Stimulated activated CD8-positive, alpha-beta memory T cell treated with anti-CD3 and anti-CD28 coated beads, Interleukin-2, amount 100 ng/mL, for 1 hour (primary cell): Measurements from ENCODE around the gene ANO3.

ENCODE experiments used
- DNase-seq, 2 donors: peaks; one replicate each; pipeline ENCODE4 v3.0.0-alpha.2; 2020; ENCODE audit warnings: low read depth in 2 of 2

ANO3 gene

DNA sequence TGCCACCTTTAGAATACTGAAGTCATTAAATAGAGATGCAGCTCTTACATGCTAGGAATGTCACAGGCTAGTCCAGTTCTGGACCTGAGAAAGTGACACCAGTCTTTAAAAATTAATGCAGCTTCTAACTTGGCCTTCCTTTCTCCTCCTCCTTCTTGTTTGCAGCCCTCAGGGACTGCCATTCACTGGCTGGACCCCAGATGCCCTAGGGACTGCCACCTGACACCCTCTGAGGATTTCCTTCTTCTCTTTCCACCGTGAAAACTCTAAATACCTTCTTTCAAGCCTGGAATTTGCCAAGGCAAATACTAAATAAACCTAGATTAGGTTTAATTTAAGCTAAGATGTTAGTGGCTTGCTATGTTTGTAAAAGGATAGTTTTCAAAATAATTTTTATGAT is 161.7 kb downstream of the ANO3 start:
- no peak for DNase-seq

DNA sequence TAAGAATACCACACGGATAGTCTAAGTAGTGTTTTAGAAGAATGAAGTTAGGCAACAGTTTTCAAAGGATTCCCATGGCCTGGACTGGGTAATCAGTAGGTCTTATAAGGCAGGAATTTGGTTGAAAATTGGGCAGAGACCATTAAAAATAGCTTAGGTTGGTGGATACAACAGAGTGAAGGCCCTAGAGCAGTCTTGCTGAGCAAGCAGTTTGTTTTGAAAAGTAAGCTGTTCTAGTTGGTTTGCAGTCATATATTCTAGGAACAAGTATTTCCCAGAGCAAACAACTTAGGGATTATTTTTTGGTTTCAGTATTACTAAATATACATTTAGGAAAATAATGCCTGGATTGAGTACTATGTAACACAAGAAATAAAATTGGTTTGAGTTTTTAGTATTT is 175.3 kb downstream of the ANO3 start:
- no peak for DNase-seq

DNA sequence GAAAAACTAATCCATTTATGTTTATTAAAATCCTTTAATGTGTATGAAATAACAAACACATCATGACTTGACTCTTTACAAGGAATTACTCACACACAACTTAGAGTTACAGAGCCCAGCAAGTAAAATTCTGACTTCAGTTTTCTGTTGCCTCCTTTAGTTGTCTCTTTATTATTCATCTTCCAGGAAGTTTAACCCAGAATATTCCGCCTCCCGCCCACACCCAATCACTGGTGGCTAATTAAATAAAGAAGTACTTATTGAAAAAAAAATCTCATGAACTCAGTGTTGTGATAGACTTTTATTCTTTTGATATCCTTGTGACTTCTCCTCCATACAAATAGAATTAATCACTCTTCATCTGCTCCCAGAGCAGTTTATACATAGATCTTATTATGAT is 178.2 kb downstream of the ANO3 start:
- DNase-seq: no peak

DNA sequence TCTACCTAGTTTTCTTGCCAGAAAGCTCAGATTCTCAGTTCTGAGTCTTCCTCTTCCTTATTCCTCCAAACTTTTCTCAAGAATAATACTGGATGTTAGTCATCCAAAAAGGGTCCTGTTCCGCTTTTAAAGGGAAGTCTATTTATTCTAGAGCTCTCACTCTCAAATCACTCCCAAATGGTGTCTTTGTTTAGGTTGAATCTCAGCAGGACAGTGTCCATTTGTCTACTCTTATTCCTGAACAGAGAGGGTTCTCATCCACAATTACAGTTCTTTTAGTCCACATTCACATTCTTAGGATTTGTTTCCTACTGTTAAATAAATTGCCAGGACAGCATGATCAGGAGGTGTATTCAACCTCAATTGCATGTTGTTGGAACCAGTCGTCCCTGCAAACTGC is 178.8 kb downstream of the ANO3 start:
- no peak for DNase-seq

DNA sequence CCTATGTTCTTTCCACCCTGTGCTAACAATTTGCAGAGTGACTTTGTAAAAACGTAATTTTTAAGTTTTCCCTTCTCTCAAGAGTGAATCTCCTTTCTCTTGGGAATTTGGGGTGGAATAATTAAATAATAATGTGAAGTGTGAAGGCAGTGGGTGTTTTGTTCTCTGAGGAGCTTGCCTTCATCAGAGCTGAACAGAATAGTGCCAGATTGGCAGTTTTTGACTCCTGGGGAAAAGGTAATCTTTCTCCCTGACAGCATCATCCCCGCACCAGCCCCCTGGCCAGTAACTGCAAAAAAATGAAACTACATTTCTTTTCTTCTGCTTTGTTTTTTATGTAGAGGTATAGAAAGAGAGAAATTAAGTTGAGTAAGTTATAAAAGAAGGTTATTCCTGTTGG is 180.3 kb downstream of the ANO3 start:
- no peak for DNase-seq

DNA sequence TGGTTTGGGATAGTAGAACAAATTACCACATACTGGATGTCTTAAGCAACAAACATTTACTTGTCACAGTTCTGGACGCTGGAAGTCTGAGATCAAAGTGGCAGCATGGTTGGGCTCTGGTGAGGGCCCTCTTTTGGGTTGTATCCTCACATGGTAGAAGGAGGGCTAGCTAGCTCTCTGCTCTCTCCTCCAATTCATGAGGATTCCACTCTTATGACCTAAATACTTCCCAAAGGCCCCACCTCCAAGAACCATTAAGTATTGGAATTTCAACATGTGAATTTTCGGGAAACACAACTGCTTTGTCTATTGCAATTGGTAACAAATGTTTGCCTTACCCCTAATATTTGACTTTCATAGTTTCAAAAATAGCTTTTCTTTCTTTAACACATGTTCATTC is 187.5 kb downstream of the ANO3 start:
- no peak for DNase-seq

DNA sequence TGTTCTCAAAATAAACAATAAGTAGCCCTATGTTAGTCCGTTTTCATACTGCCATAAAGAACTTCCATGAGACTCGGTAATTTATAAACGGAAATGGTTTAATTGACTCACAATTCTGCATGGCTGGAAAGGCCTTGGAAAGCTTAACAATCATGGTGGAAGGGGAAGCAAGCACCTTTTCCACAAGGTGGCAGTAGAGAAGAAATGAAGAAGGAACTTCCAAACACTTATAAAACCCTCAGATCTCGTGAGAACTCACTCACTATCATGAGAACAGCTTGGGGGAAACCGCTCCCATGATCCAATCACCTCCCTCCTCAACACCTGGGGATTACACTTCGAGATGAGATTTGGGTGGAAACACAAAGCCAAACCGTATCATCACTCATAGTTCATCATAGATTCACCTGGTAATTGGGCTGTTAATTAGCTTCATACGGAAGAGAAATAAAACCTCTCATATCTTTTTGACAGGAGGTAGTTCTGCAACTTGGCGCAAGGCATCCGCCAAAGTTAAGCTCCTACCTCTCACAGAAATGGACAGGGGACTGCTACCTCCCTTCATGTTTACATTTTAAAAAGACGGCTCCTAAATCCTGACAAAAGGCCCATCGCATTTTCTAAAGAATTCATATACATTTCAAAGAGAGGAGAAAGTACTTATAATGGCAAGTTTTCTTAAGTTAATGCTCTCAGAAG is 191.1 kb downstream of the ANO3 start:
- DNase-seq: no peak

DNA sequence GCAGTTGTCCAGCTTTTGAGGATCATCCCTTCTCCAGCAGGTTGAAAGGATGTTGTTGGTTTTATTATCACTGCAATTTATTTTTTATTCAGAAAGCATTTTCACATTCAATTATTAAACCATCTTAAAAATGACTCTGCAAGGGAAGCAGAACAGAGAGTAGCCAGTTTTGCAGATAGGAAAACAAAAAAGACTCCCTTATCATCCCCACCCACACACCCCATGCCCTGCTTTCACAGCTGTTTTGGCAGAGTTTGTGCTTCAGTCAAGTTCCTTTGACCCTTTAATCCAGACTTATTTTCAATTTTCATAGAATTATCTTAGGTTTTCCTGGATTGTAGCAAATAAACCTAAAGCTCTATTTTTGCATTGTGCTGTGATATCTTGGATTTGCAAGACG is 195.8 kb downstream of the ANO3 start:
- no peak for DNase-seq

DNA sequence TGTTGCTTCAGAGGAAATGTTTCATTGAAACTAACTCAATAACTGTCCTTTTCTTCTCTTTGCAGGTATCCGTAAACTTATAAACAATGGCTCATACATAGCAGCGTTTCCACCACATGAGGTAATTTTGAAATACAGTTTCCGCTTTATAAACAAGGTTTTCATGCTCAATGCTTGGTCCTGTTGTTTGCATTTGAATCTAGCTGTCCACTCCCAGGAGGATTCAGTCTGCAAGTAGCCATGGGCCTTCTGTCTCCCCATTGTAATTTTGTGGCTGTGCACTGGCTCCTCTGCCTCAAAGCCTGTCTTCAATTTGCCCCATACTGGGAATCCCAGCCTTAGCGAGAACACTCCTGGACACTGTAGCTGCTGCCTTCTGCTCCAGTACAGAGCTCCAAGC is 205.4 kb downstream of the ANO3 start:
- DNase-seq: no peak

DNA sequence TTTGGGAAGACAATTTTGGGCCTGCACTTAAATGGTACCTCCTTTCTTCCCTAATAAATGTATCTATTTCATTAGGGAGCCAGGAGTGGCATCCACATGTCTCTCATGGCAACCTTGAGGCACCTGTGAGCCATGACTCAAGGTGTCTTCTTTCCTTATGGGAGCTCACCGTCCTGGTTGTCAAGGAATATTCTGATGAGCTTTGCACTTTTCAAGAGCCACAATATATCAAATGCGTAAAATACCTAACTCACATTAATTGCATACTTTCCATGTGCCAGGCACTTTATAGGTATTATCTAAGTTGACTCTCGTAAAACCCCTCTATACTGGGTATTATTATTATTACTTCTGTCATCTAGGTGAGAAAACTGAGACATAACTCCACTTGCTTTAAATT is 207.6 kb downstream of the ANO3 start:
- DNase-seq: no peak

DNA sequence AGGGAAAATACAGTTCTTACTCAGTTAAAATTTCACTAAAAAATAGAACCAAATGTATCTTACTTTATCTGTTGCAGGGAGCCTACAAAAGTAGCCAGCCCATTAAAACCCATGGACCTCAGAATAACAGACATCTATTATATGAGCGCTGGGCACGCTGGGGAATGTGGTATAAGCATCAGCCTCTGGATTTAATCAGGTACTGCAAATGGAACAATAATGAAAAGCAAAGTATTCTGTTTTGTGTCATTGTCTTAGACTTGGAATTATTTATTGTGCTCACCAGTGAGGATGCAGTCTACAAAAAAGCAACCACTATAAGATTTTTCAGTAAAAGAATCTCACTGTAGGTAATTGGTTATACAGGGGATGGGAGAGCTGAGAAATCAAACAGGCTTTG is 209.9 kb downstream of the ANO3 start:
- no peak for DNase-seq

DNA sequence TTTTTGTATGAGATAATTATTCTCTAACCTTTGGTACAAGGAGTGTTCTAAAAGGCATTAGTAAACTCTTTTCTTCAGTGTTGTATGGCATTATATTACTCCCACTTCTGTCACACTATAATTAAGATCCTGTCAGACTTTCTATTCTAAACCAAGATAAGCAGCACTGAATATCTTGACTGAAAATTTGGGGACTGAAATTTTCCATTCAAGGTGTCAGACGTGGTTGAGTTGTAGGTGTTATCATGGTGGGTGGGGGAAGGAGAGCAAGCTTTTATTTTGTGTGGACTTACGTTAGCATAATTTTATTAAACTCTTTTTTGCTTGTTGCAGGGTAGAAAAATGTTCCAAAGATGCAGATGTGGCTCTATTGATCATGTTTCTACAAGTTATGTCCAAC is 217.2 kb downstream of the ANO3 start:
- DNase-seq: no peak

DNA sequence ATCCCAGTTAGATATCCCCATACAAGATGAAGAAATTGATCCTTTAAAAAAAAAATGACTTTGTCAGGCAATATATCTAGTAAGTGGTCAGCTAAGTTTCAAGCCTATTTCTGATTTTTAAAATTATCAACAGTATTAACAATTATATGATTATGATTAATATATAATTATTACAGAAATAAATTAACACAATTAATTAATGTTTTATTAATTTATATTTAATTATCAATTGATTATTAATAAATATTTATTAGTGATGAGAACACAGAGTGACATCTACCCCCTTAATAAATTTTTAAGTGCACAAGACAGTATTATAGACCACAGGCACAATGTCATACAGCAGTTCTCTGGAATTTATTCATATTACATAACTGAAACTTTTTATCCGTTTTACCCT is 218.1 kb downstream of the ANO3 start:
- DNase-seq: no peak

DNA sequence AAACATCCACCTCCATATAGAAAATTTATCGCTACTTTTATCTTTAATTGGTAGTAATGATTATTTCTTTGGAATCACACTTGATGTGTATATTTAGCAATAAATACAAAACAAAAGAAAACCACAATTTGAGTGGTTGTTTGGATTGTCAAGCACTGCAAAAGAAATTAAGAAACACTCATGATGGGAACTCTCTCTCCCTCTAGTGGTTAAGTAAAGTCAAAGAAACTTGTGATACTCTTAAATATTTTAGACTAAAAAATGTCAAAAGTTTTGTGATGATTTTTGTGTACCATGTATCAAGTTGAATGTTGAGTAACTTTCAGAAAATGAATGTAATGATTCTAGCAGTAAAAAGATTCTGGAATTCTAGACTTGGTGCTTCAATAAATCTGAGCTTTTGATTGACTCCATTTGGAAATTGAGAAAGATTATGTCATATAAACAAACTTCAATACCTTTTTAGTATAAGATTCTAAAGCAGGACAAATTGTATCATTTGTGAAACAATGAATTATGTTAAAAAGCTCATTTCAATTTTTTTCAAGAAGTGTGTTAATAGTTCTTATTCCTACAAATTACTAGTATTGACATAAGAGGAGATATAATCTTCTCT is 219.4 kb downstream of the ANO3 start:
- no peak for DNase-seq

DNA sequence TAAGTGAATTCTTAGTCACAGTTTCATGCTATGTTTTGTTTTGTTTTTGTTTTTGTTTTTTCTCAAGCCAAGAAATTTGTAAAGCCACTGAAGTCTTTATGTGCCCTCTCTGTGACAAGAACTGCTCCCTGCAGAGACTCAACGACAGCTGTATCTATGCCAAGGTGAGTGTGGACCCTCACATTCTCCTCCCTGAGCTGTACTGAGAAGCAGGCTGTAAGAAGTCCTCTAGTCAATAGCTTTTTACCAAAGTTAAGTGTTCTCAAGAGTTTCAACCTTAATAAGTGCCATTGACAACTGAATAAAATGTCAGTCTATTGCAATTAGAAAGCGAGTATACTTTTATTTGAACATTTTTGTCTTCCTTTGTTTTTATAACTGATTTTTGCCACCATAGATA is 221.3 kb downstream of the ANO3 start:
- no peak for DNase-seq

DNA sequence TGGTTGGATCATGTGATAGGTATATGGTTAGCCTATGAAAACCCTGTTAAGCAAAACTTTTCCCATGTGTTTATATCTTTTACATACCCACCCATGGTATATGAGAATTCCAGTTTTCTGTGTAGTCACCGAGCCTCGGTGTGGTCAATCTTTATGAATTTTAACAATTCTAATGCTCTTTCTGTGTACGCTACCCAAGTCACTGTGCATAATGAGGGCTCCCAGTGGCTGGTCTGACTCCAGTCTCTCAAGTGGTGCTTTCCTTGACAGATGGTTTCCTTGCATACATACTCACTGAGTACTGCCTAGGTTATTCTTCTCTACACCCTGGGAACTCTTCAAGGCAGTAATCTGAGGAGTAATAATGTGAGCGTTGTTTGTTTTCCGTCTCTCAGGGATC is 222.5 kb downstream of the ANO3 start:
- DNase-seq: no peak

DNA sequence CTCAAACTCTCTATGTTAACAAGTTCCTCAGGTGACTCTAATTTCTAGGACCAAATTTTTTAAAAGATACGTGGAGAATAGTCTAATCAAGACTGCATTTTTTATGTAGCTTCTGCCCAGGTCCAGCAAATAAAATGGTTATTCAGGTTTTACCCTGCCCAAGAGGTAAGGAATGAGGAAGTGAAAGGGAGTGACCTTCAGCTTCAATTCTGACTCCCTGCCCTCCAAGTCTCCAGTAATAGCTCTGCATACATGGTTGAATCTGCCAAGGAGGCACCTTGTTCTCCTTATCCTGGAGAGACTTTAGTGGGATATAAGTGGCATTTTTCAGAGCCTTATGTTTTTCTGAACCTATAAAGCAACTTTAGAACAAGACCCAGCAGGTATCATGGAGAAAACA is 224.7 kb downstream of the ANO3 start:
- no peak for DNase-seq

DNA sequence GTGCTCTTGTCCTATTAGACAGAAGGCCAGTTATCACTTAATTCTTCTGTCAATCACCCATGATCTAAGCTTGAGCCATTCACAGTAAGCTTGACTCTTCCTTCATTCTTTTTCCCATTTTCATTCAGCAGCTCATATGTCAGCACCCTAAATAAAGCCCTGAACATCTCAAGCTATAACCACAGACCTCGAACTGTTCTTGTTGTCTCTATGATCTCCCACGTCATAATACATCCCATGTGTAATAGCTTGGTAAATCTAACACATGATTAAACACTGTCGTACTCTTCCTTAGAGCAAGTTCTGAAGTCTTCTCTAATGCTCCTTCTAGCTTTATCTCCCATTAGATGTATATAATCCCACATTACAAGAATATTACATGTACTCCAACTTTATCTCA is 225.7 kb downstream of the ANO3 start:
- DNase-seq: no peak

DNA sequence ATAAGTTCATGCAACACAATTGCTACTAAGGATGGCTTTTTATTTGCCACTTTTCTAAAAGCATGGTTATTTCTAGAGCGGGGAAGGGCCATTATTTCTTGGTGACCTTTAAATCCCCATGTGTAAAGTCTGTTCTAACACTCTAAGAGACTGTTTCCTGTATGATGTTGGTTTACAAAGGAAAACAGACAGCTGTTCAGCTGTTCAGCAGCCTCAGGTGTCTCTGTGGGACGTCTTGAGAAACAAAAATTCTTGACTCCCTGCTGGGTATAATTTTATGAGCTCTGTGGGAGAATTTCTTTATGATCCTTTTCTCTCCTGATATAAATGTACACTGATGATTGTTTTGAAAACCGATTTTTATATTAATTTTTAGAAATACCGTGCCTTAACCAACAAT is 226.3 kb downstream of the ANO3 start:
- DNase-seq: no peak

DNA sequence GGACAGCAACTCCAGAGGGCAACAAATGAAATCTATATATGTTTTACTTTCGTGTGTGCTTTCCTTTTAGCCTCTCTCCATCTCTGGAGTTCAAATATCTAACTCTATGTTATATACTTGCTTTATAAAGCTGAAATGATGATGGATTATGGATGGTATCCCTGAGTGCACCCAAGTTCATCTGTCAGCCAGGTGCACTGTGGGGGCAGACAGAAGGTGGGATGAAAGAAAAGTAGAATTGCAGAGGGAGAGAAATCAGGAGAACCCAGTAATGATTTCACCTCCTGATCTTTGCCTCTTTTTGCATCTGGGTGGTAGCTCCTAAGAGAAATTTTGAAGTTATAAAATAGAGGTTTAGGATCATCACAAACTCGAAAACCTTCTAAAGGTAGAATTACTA is 237.7 kb downstream of the ANO3 start:
- no peak for DNase-seq

DNA sequence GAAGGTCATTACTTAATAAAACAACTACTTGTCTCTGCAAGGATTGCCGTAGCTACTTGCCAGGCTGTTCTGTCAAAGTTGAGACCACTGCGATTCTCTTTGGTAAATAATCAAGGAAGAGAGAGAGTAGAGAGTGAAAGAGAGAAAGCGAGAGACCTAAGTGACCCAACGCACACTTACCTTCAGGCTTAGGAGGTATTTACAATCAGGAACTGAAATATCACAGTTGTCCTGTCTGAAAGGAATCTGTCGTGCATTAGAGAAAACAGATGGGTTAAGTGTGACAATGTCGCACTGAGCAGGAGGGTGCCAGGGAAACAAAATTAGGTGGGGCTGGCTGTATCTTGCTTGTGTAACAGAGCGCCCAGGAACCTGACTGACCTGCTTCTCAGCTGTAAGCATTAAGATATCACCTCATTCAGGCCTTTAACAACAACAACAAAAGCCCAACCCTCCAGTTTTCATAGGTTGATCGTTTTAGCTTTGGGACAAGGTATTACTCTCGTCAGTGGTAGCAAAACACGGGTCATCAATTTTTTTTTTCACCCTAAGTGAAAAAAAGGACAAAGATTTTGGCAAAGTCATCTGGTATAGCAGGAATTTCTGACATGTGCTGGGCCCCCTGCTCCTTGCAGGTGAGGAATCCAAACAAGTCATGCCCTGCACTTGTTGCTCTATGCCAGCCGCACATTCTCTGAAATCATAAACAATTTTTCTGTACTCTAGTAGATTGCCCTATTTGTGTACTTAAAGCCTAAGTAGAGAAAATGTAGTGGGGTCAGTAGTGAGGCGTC is 240.1 kb downstream of the ANO3 start, which contains the start of gene MUC15:
Gene MUC15 (minus strand): TSS at position 403 of the 794 bp plus-strand sequence. CDS start 5,169 bp downstream, outside the sequence.
- no peak for DNase-seq

DNA sequence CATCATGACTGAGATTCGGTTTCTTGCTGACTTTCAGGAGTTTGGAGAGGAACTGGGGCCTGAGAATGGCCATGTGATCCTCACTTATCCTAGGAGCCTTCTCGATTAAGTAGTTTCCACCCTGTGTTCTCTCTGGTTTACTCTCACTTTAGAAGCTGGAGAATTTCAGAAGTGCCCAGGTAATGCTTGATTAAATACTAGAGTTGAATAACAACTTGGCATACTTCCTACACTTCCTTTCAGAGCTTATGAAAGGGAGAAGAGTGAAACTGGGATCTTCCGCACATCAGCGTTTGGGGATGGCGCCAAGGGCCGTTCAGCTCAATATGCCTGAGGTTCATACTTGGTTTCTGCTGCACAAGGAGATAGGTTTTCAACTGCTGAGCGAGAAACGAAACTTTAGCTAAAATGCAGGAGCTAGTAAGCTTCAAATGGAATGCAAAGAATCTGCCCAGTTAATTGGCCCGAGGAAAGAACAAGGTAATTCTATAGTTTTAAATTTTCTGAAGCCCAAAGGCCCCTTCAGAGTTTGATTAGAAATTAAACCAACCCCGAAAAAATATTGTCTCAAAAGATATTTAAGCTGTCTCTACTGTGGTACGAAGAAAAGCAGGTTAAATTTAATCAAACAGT is 241.0 kb downstream of the ANO3 start:
- DNase-seq: no peak

DNA sequence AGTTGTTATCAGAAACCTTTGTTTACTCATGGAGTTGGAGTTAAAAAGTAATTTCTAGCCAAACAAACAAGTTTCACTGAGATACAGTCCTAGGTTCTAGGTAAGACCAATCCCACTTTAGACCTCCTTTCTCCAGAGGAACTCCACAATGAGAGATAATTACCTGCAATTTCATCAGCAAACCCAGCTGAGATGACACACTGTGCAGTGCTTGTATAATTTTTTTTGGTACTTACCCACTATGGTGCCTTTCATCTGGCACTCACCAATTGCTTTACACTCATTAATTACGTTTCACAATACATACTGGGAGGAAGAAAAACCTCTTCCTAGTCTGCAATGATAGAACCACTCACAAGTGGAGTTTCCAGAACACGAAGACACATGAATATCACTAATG is 242.0 kb downstream of the ANO3 start:
- no peak for DNase-seq
